Measurements from ENCODE around the gene C20orf144.
A peak's percentile ranks its signal among the peaks of the same experiment; 100 is the strongest.

The C20orf144 gene

GRCh38 chr20:33650111-33650752 is 11.9 kb upstream of the C20orf144 start:
- no peak for DNase-seq

DNA sequence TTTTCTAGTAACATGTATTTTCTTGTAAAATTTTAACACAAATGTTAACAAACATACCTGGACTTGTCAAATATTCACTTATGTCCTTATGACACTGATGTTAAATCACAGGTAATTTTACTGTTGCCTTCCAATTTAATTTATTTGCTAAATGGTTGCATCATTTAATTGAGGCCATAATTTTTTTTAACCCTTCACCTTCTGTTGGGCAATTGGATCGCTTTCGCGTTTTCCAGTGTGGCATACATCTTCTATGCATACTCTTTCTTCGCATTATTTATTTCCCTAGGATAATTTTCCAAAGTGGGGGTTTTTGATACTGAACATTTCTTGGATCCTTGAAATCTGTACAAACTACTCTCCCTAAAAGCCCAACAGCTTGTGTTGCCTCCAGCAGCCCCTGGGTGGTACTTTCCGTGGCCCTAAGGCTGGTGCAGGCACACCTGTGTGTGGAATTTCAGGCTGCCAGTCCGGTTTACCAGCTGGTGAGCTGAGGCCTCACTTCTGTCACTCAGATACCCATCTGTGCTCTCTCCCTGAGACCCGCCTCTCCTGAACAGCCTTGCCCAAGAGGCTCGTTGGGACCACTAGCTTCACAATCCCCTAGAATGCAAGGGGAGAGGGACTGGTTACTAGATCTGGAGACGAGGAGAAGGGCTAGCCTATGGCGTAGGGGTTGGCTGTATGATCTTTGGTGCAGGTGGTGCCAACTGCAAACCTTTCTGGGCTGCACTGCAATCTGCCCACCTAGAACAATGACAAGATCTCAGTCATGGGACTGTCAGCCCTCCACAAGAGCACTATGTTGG is 11.2 kb upstream of the C20orf144 start:
- no peak for DNase-seq

DNA sequence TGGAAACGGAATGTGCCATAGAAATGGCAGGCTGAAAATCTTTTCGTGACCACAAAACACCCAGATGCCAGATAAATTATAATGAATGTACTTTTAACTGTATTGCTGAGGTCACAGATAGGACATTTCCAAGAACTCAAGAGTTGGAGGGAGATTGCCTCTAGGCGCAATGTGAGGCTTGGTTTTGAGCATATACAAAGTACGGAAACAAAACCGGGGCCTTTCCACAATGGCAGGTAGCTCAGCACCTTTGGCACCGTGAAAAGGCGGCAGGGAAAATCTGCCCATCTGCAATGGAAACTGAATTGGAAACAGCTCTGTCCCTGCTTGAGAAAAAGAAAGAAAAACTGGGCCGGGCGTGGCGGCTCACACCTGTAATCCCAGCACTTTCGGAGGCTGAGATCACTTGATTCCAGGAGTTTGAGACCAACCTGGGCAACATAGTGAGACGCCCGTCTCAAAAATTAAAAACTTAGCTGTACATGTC is 10.5 kb upstream of the C20orf144 start:
- no peak for DNase-seq

GRCh38 chr20:33653218-33653899 is 8.8 kb upstream of the C20orf144 start:
- DNase-seq, result peak; percentile 56

DNA sequence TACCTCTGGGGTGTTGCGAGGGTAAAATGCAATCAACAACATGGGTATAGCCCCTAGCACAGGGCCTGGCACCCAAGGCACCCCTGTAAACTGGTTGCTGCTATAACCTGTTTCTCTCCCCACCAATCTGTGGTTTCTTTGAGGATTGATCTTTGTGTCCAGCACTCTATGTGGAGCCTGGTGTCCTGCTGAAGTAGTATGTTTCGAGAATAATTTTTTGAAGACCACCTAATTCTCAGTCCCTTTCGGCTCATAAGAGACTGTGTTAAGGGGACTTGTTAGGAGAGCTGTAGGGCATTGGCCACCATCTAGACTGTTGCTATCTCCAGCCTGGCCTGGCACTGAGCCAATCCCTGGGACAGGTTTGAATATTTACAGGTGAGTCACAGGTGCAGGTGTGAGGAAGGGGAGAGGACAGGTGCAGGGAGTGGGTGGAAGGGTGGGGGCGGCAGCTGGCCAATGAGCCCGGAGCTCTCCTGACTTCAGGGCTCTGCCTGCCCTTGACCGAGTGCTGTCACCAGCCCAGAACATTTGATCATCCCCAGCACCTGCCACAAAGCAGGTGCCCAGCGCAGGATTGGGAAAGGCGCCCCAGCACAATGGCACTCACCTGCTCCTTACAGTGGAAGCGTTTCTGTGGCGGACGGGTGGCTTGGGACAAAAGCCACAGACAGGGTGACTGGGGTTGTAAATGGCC is 8.1 kb upstream of the C20orf144 start:
- DNase-seq, result no peak

GRCh38 chr20:33654680-33655161 is 7.4 kb upstream of the C20orf144 start:
- DNase-seq, result no peak

DNA sequence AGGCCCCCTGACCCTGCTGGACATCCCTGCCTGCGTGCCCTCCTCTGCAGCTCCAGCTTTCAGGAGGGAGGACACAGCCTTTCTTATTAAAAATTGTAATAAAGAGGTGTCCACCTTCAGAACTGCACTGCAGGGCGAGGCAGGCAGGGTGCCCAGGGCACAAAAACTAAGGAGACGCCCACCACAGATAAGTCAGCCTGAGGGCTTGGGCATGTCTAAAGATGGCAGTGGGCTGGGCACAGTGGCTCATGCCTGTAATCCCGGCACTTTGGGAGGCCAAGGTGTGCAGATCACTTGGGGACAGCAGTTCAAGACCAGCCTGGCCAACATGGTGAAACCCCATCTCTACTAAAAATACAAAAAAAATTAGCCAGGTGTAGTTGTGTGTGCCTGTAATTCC is 7.0 kb upstream of the C20orf144 start:
- no peak for DNase-seq

- DNase-seq, result no peak
Measured at GRCh38 chr20:33656010-33656782, 5.9 kb upstream of the C20orf144 start.

- no peak for DNase-seq
Measured at GRCh38 chr20:33656783-33657703, 5.1 kb upstream of the C20orf144 start.

- no peak for DNase-seq
Measured at GRCh38 chr20:33657704-33658095, 4.4 kb upstream of the C20orf144 start.

DNA sequence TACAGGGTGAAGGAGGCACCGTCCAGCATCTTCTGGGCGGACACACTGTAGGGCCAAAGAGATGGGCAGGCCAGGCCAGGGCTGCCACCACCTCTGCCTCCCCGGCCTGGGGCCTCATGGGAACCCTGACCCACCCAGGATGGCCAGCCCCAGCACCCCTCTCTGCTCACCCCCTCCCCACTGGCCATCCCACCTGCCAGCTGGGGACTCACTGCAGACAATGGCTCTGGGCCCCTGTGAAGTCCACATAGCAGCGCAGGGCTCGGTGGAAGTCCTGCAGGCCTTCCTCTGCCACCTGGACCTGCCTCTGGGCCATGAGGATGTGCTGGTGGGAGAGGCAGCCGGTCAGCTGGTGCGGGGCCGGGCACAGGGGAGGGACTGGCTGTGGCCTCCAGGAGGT is 3.6 kb upstream of the C20orf144 start:
- DNase-seq, result no peak

- DNase-seq, result no peak
Measured at GRCh38 chr20:33658929-33659328, 3.2 kb upstream of the C20orf144 start.

- DNase-seq, result no peak
Measured at GRCh38 chr20:33659341-33660034, 2.6 kb upstream of the C20orf144 start.

DNA sequence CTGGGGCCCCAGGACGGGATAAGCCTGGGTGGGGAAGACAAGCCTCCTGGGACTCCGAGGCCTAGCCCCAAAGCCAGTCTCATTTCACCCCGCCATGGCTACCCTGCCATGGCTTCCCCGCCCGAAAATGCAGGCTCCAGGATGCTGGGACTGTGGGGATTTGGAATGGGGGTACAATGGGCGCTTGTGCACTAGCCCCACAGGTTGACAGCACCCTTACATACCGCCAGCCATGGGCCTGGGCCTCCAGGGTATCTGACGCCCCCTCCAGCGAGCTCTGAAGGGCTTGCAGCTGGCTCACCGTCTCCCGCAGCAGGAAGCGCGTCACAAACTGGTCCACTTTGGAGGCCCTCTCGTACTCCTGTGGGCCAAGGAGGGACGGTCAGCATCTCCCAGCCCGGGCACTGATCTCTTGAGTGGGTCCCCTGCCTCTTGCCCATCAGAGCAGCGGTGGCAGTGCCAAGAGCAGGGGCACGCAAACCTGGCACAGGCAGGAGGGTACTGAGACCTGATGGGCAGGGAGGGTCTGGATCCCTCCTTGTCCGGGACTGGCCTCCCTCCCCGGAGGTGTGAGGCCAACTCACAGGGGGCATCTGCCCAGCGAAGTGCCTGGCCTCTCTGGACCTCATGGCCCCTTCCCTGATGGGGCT is 2.0 kb upstream of the C20orf144 start:
- DNase-seq, result no peak

DNA sequence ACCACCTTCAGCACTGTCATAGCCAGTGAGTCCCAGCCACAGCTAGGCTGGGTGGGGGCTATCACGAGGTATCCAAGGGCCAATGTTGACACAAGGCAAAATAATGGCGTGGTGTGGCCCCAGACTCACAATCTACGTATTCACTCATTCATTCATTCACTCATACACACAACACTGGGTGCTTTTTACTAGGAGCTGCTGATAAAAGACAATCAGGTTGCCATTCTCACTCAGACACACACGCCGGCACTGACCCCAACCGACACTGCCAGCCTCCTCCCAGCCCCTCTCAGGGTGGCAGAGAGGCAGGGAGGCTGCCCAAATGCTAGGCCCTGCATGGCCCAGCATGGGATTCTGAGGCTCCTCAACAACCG is 1.5 kb upstream of the C20orf144 start:
- no peak for DNase-seq

GRCh38 chr20:33663161-33664084 is 1.3 kb downstream of the C20orf144 start:
- peak; percentile 84 for DNase-seq

GRCh38 chr20:33664085-33664761 is 2.1 kb downstream of the C20orf144 start:
- no peak for DNase-seq

GRCh38 chr20:33664762-33665144 is 2.6 kb downstream of the C20orf144 start:
- no peak for DNase-seq
